GM12801 (cell line): Measurements from ENCODE around the gene SYCP3.

Source experiments
- TF ChIP-seq, protein P1 (sequence below): IDR thresholded peaks from one replicate; pipeline ENCODE4 v1.5.1; 2011; ENCODE audit warnings: control low read depth; ENCODE audit not compliant: insufficient read length; ENCODE audit errors: extremely low read depth

Gene SYCP3

DNA sequence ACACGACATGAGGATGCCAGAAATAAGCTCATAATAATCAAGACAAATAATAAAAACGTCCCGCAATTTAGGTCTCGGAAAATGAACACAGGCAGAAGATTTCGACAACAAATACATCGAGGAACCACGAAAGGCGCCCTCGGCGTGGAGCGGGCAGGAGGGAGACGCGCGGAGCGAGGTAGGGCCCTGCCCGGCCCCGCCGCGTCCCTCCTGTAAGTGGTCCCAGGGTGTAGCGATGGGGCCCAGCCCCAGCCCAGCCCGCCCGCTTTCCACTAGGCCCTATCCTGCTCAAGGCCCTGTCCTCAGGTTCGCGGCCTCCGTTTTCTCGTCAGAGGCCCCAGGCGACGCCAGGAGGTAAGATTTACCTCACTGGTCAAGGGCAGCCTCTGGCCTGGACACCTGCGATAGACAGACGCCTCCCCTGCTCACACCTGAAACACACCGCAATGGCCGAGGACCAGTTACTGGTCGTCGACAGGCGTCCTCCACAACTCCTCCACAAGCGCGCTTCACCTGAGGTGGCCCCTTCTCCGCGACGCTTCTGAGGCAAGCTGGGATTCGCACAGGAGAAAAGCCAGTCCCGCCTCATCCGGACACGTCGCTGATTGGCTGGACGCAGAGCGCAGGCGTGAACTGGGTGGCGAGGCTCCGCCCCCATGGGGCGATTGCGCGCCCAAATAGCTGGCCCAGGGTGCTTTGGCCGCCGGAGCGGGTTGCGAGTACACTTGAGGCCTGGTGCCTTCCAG, at the start of gene SYCP3:
TSS of gene SYCP3 (minus strand) at position 543 of the 746 bp plus-strand sequence. CDS start 1,527 bp downstream, outside the sequence.
- TF ChIP-seq, protein P1, sequence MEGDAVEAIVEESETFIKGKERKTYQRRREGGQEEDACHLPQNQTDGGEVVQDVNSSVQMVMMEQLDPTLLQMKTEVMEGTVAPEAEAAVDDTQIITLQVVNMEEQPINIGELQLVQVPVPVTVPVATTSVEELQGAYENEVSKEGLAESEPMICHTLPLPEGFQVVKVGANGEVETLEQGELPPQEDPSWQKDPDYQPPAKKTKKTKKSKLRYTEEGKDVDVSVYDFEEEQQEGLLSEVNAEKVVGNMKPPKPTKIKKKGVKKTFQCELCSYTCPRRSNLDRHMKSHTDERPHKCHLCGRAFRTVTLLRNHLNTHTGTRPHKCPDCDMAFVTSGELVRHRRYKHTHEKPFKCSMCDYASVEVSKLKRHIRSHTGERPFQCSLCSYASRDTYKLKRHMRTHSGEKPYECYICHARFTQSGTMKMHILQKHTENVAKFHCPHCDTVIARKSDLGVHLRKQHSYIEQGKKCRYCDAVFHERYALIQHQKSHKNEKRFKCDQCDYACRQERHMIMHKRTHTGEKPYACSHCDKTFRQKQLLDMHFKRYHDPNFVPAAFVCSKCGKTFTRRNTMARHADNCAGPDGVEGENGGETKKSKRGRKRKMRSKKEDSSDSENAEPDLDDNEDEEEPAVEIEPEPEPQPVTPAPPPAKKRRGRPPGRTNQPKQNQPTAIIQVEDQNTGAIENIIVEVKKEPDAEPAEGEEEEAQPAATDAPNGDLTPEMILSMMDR: no peak

DNA sequence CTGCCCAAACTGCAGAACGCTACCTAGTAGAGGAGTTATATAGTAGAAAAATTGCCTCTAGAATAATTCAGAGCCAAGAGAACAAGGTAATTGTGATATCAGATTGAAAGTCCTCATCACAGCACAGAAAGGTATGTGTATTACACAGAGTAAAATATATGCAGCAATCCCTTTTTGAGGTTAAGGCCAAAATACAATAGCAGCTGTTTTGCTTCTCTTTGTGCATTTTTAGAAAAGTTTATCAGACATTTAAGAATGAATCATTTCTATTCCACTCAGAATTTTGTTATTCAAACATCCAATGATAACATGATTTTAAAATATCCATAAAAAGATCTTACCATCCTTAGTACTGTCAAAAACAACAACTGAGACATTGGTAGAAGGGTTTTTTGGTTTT, 46.4 kb upstream of the SYCP3 start:
- TF ChIP-seq, protein P1: no peak

DNA sequence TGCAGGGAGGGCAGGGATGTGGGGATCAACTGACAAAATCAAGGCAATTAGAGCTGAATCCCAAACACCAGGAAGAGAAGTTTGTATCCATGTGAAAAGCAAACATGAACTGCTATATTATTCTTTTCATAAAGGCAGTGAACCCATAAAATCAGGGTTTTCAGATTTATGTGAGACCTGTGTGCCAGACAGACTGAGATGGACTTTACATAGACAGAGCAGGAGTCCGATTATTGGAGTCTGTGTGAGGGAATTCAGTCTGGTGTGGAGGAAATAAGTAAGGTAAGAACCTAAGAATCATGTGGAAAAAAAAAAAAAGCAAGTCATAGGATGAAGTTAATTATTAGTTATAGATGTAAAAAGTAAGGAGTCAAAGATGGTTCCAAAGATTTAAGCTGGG, 45.1 kb upstream of the SYCP3 start:
- TF ChIP-seq, protein P1: no peak

DNA sequence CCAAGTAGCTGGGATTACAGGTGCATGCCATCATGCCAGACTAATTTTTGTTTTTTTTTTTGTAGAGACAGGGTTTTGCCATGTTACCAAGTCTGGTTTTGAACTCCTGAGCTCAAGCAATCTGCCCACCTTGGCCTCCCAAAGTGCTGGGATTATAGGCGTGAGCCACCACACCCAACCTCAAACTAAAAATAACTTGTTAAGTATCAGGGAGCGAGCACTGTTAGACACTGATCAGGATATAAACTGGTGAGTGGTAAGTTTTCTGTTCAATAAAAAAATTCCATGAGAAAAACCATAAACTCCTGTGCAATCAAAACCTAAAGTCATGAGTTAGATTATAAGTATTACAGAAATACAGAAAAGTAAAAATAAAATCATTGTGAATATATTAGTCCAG, 44.6 kb upstream of the SYCP3 start:
- TF ChIP-seq, protein P1: no peak

DNA sequence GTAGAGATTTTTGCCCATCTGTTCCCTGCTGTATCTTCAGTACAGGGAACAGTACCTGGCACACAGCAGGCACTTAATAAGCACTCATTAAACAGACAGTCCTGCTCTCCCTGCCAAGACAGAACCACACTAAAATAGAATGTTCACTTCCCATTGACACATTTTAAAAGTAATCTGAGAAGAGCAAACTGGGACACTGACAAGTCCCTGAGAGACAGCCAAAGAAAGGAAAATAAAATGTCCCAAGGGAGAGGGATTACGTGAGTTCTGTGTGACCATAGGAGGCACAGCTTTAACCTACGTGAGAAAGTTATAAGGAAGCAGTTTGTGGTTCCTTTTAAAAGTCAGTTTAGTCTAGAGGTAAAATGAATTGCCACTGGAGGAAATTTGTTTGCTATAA, 43.9 kb upstream of the SYCP3 start:
- TF ChIP-seq, protein P1: no peak

DNA sequence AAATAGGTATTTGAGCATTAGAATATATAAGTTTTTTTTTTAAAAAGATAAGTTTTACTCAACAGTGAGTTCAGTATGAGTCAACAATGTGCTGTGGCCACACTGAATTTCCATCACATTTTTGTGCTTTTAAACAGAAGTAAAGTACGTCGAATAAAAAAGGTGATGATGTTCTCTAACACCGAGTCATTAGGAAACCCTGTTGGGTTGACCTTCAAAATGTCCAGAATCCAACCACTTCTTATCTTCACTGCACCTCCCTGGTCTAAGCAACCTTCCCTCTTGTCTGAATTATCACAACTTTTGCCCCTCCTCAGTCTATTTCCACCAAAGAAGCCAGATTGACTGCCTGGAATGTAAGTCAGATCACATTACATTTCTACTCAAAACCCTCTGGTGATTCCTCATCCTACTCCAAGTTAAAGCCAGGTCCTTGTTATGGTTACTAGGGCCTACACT, 43.0 kb upstream of the SYCP3 start:
- TF ChIP-seq, protein P1: no peak

DNA sequence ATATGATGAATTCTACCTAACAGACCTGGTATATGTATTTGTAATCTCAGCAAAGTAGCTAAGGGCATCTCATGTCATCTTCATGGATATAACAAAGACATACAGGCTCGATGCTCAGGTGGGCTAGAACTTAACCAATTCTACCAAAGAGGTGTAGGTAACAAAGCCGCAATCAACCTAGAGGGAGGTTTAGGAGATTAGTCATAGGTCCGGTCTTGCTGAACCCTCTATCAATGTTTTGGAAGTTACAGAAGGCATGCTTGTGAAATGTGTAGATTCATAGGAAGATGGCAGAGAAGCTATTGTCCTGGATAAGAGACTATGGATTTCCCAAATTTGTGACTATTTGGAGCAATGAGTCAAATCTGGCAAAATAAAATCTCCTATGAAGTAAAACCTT, 42.6 kb upstream of the SYCP3 start:
- TF ChIP-seq, protein P1: no peak

DNA sequence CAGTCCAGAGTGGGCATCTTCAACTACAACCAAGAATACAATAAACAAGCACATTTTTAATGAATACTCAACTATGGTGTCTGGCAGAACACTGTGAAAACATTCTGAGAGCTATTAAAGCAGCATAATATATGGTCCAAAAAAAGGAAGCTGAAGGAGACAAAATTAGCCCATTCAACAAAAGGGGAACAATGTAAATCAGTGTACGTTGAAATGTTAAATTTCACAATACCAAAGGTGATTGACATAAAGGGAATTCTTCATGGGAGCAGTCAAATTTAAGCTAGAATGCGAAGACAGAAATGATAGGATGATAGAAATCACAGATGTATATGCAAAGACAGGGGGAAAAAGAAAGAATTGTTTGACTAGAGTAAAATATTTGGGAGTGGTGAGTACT, 41.3 kb upstream of the SYCP3 start:
- TF ChIP-seq, protein P1: no peak
